ENCODE results near the gene TGFB2. TPM values are rescaled to one million over a fixed set of nuclear protein-coding genes. Genes with fewer than 3 reads are reported as not detected.

Gene TGFB2
- polyA plus RNA-seq, 1 donor (not counting 4 experiments of a cell fraction or from before 2014, with no cell fraction given): 21.5 TPM

DNA sequence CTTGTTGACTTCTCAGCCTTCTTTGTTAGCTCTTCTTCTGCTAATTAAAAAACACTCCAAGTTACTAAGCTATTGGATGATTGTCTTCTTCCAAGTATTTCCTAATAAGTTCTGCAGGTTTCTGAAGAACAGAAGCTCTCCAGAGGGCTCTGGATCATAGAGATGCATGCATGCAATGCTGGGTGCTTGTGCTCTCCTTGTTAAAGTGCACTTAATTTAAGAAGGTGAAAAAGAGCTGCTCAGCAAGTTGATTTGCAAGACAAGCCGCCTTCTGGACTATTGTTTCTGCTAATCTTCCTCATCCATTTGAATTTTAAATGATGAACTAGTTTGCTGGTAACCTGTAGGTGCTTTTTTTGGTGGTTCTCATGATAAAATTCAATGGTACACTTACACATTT is 43.9 kb upstream of the TGFB2 start:
- Histone ChIP-seq H3K36me3 (ENCODE audit: control insufficient read depth in 2 of 2, extremely low read depth in 1 of 2, insufficient read depth in 2 of 2, low read length in 2 of 2) (peaks cover 0 to 8% of the 10 kb centered on the region in 2 experiments), H3K4me3 (ENCODE audit: control insufficient read depth in 2 of 3, extremely low read depth in 1 of 3, insufficient read depth in 2 of 3, low read depth in 1 of 3, low read length in 3 of 3) (no peak overlapping the region), H4K20me1 (ENCODE audit: control insufficient read depth, extremely low read depth, insufficient read depth, low read length) (no peaks in the 10 kb centered on the region), H3K79me2 (ENCODE audit: control insufficient read depth, insufficient read depth, low read length) (peaks cover 44% of the 10 kb centered on the region), H3K9me3 (ENCODE audit: control insufficient read depth, low read depth, low read length) (no peaks in the 10 kb centered on the region), H3K9me1 (ENCODE audit: control insufficient read depth, extremely low read depth, insufficient read depth, low read length) (no peaks in the 10 kb centered on the region), H3K9ac (ENCODE audit: control insufficient read depth, extremely low read depth, insufficient read depth, low read length) (no peak overlapping the region), H3K27ac (ENCODE audit: control insufficient read depth, insufficient read depth, low read length) (no peak overlapping the region), H3K4me1 (ENCODE audit: control insufficient read depth, extremely low read depth, insufficient read depth, low read length) (peaks cover 10% of the 10 kb centered on the region), H3K27me3 (ENCODE audit: control insufficient read depth, extremely low read depth, insufficient read depth, low read length) (no peaks in the 10 kb centered on the region), H3K4me2 (ENCODE audit: control insufficient read depth, extremely low read depth, insufficient read depth, low read depth, low read length) (no peak overlapping the region), H2AFZ (ENCODE audit: control insufficient read depth, low read length) (no peak overlapping the region)
- FAIRE-seq (no peak), DNase-seq (ENCODE audit: low read depth, low spot score) (no peak)
- dilution Hi-C loops (cut with MboI; ENCODE audit: extremely low pct_ligation_motif_present, low sequenced_read_pairs): no loop called here
- TF ChIP-seq, protein P1, sequence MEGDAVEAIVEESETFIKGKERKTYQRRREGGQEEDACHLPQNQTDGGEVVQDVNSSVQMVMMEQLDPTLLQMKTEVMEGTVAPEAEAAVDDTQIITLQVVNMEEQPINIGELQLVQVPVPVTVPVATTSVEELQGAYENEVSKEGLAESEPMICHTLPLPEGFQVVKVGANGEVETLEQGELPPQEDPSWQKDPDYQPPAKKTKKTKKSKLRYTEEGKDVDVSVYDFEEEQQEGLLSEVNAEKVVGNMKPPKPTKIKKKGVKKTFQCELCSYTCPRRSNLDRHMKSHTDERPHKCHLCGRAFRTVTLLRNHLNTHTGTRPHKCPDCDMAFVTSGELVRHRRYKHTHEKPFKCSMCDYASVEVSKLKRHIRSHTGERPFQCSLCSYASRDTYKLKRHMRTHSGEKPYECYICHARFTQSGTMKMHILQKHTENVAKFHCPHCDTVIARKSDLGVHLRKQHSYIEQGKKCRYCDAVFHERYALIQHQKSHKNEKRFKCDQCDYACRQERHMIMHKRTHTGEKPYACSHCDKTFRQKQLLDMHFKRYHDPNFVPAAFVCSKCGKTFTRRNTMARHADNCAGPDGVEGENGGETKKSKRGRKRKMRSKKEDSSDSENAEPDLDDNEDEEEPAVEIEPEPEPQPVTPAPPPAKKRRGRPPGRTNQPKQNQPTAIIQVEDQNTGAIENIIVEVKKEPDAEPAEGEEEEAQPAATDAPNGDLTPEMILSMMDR (optimal IDR thresholded peaks at IDR 0.05 in 1 of 3, IDR thresholded peaks at IDR 0.05 in 1 of 3, conservative IDR thresholded peaks at IDR 0.05 in 1 of 3; ENCODE audit: extremely low read depth in 1 of 3, insufficient read depth in 2 of 3, low read length in 3 of 3): no peak
- TF ChIP-seq EZH2 (IDR thresholded peaks at IDR 0.05; ENCODE audit: low read length): no peak

DNA sequence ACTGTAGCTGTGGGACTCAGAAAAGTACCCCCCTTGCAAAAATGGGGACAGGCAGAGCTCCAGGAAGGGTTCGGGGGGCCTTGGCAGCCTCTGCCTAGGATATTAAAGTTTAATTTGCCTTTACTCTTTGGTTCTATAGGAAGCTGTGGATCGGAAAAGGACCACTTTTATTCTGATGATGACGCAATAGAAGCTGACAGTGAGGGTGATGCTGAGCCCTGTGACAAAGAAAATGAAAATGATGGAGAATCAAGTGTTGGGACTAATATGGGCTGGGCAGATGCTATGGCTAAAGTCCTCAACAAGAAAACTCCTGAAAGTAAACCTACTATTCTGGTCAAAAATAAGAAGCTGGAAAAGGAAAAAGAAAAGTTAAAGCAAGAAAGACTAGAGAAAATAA is 43.0 kb upstream of the TGFB2 start:
- dilution Hi-C loops (cut with MboI; ENCODE audit: extremely low pct_ligation_motif_present, low sequenced_read_pairs): no loop called here
- peaks cover 0 to 8% of the 10 kb centered on the region in 2 experiments for H3K36me3 ChIP-seq (ENCODE audit: control insufficient read depth in 2 of 2, extremely low read depth in 1 of 2, insufficient read depth in 2 of 2, low read length in 2 of 2)
- DNase-seq (ENCODE audit: low read depth, low spot score) (no peak), FAIRE-seq (no peak)
- H3K4me3 ChIP-seq (ENCODE audit: control insufficient read depth in 2 of 3, extremely low read depth in 1 of 3, insufficient read depth in 2 of 3, low read depth in 1 of 3, low read length in 3 of 3): no peak overlapping the region
- H4K20me1 ChIP-seq (ENCODE audit: control insufficient read depth, extremely low read depth, insufficient read depth, low read length): no peaks in the 10 kb centered on the region
- TF ChIP-seq EZH2 (IDR thresholded peaks at IDR 0.05; ENCODE audit: low read length): no peak
- TF ChIP-seq, protein P1 (optimal IDR thresholded peaks at IDR 0.05 in 1 of 3, IDR thresholded peaks at IDR 0.05 in 1 of 3, conservative IDR thresholded peaks at IDR 0.05 in 1 of 3; ENCODE audit: extremely low read depth in 1 of 3, insufficient read depth in 2 of 3, low read length in 3 of 3): no peak
- H3K27ac ChIP-seq (ENCODE audit: control insufficient read depth, insufficient read depth, low read length): no peak overlapping the region
- H3K9me3 ChIP-seq (ENCODE audit: control insufficient read depth, low read depth, low read length): no peaks in the 10 kb centered on the region
- no peak overlapping the region for H2AFZ ChIP-seq (ENCODE audit: control insufficient read depth, low read length)
- H3K79me2 ChIP-seq (ENCODE audit: control insufficient read depth, insufficient read depth, low read length): peaks cover 37% of the 10 kb centered on the region
- no peak overlapping the region for H3K9ac ChIP-seq (ENCODE audit: control insufficient read depth, extremely low read depth, insufficient read depth, low read length)
- H3K4me2 ChIP-seq (ENCODE audit: control insufficient read depth, extremely low read depth, insufficient read depth, low read depth, low read length): no peak overlapping the region
- H3K27me3 ChIP-seq (ENCODE audit: control insufficient read depth, extremely low read depth, insufficient read depth, low read length): no peaks in the 10 kb centered on the region
- peaks cover 10% of the 10 kb centered on the region for H3K4me1 ChIP-seq (ENCODE audit: control insufficient read depth, extremely low read depth, insufficient read depth, low read length)
- H3K9me1 ChIP-seq (ENCODE audit: control insufficient read depth, extremely low read depth, insufficient read depth, low read length): no peaks in the 10 kb centered on the region

Measured in keratinocyte (primary cell).